Activated CD8-positive, alpha-beta T cell treated with anti-CD3 and anti-CD28 coated beads for 36 hours (primary cell): ENCODE data around the gene ETNK2. TPM values are rescaled to one million over a fixed set of nuclear protein-coding genes. Genes with fewer than 3 reads are reported as not detected.

Experiments
- ATAC-seq: fragments of 200-7000 bp; cut with Tn5 transposase; one replicate; pipeline ENCODE4 v1.10.0; 2021; ENCODE audit warnings: mild to moderate bottlenecking, moderate library complexity
- CTCF ChIA-PET: fragments of 350-600 bp; sonication (Branson Sonifier 250); formaldehyde crosslinking; loops from one replicate; lab custom pipeline; 2021; ENCODE audit warnings: antibody characterized with exemption; lab: Charles Lee
- POLR2A ChIA-PET: fragments of 350-600 bp; sonication (Branson Sonifier 250); formaldehyde crosslinking; loops from one replicate; lab custom pipeline; 2021; ENCODE audit warnings: antibody characterized with exemption; lab: Charles Lee
- DNase-seq: peaks from one replicate; pipeline ENCODE4 v3.0.0-alpha.2; 2020
- H3K27ac Mint-ChIP-seq: one replicate; pipeline ENCODE4 v1.8.0; 2021; ENCODE audit warnings: mild to moderate bottlenecking, mixed read lengths
- H3K27me3 Mint-ChIP-seq: one replicate; pipeline ENCODE4 v1.8.0; 2021; ENCODE audit warnings: mixed read lengths
- H3K36me3 Mint-ChIP-seq: one replicate; pipeline ENCODE4 v1.8.0; 2021; ENCODE audit warnings: low read depth, mixed read lengths
- H3K4me1 Mint-ChIP-seq: one replicate; pipeline ENCODE4 v1.8.0; 2021; ENCODE audit warnings: low read depth, mixed read lengths
- H3K4me3 Mint-ChIP-seq: one replicate; pipeline ENCODE4 v1.8.0; 2021; ENCODE audit warnings: mild to moderate bottlenecking, moderate library complexity, mixed read lengths
- H3K9me3 Mint-ChIP-seq: one replicate; pipeline ENCODE4 v1.8.0; 2021; ENCODE audit warnings: mixed read lengths
- CTCF ChIP-seq: fragments of 200-600 bp; IDR thresholded peaks from one replicate; pipeline ENCODE4 v1.8.0; 2022; ENCODE audit warnings: antibody characterized with exemption, mild to moderate bottlenecking
- intact Hi-C: fragments of 100-400 bp; cut with micrococcal nuclease; formaldehyde crosslinking; loops from one replicate; pipeline ENCODE4 v1.10.0; 2022
- total RNA-seq, 2 experiments: library from RNA; stranded (reverse); gene quantifications; one replicate each; pipeline ENCODE4 v1.2.3, GENCODE V29; 2021

ETNK2 gene
- total RNA-seq, 2 experiments from 2014 or later, result 1.3 to 1.4 TPM

GRCh38 chr1:204166219-204166618, 14.4 kb upstream of the ETNK2 start, which contains the start of gene REN:
REN (minus strand) TSS chr1:204166337; CDS start chr1:204166293, 44 bp downstream.
- ChIA-PET CTCF (interaction anchor here (1.6 to 9.3 kb wide), 5 partner anchors 12 to 232 kb away, joined by 5 to 92 read pairs (median 33); partner anchors contain the start of gene PLEKHA6), POLR2A (no interaction called here)
- Mint-ChIP-seq H3K4me3 (no peak within 1 kb of the TSS), H3K27ac (no peak within 1 kb of the TSS), H3K9me3 (peaks cover 27% of the 10 kb centered on the region), H3K27me3 (peaks cover 5% of the 10 kb centered on the region), H3K4me1 (peaks cover 2% of the 10 kb centered on the region), H3K36me3 (no peaks in the 10 kb centered on the region)
- TF ChIP-seq CTCF, result no peak
- ATAC-seq (no peak), DNase-seq (no peak)
- intact Hi-C loops, result no loop called here

GRCh38 chr1:204162494-204163074, 10.7 kb upstream of the ETNK2 start:
- intact Hi-C loops, result loop anchor here (1.0 to 2.0 kb wide), 2 partner anchors 44 to 201 kb away; no protein-coding TSS in a partner anchor
- TF ChIP-seq CTCF, result peak; percentile 96
- no peak overlapping the region for H3K27ac Mint-ChIP-seq
- H3K36me3 Mint-ChIP-seq, result no peaks in the 10 kb centered on the region
- peak; percentile 86 for DNase-seq
- ChIA-PET POLR2A (interaction anchor here (0.7 kb wide), 1 partner anchor 665 kb away, joined by 3 read pairs; no protein-coding TSS in a partner anchor), CTCF (interaction anchor here (0.6 to 9.3 kb wide), 47 partner anchors 8 to 339 kb away, joined by 3 to 92 read pairs (median 5); partner anchors contain the start of genes ETNK2, GOLT1A, KISS1 and PLEKHA6)
- no peak overlapping the region for H3K4me3 Mint-ChIP-seq
- peaks cover 2% of the 10 kb centered on the region for H3K4me1 Mint-ChIP-seq
- peaks cover 3% of the 10 kb centered on the region for H3K9me3 Mint-ChIP-seq
- peak; percentile 98 for ATAC-seq
- peaks cover 9% of the 10 kb centered on the region for H3K27me3 Mint-ChIP-seq

GRCh38 chr1:204161609-204162493, 10.0 kb upstream of the ETNK2 start:
- Mint-ChIP-seq H3K4me3 (no peak overlapping the region), H3K4me1 (peaks cover 2% of the 10 kb centered on the region), H3K27me3 (peaks cover 6% of the 10 kb centered on the region), H3K27ac (no peak overlapping the region), H3K9me3 (no peaks in the 10 kb centered on the region), H3K36me3 (no peaks in the 10 kb centered on the region)
- POLR2A ChIA-PET, result interaction anchor here (0.7 kb wide), 1 partner anchor 666 kb away, joined by 3 read pairs; no protein-coding TSS in a partner anchor
- CTCF ChIA-PET, result interaction anchor here (1.0 to 9.3 kb wide), 33 partner anchors 10 to 248 kb away, joined by 3 to 92 read pairs (median 7); partner anchors contain the start of genes ETNK2, GOLT1A and PLEKHA6
- intact Hi-C loops, result loop anchor here (2.0 kb wide), 1 partner anchor 45 kb away; no protein-coding TSS in a partner anchor
- no peak for TF ChIP-seq CTCF
- ATAC-seq (no peak), DNase-seq (no peak)

- ChIA-PET POLR2A (no interaction called here), CTCF (interaction anchor here (1.0 to 3.2 kb wide), 2 partner anchors 49 to 205 kb away, joined by 4 to 14 read pairs; no protein-coding TSS in a partner anchor)
- Mint-ChIP-seq H3K9me3 (no peaks in the 10 kb centered on the region), H3K27me3 (peaks cover 6% of the 10 kb centered on the region), H3K36me3 (no peaks in the 10 kb centered on the region), H3K27ac (no peak overlapping the region), H3K4me3 (no peak overlapping the region), H3K4me1 (peaks cover 2% of the 10 kb centered on the region)
- intact Hi-C loops, result no loop called here
- no peak for TF ChIP-seq CTCF
- ATAC-seq (no peak), DNase-seq (no peak)
These were observed 6.1 kb upstream of the ETNK2 start for GRCh38 chr1:204157962-204158361.
